Renal cortex interstitium (tissue), 11 donors: Measurements from ENCODE around the gene CAMK1. TPM values are rescaled to one million over a fixed set of nuclear protein-coding genes. Genes with fewer than 3 reads are reported as not detected.

ENCODE experiments used
- DNase-seq, 11 donors: peaks; one replicate each; pipeline ENCODE4 v3.0.0-alpha.2; 2013; ENCODE audit warnings: low read depth in 9 of 11, low spot score in 4 of 11; ENCODE audit errors: extremely low read depth in 1 of 11
- polyA plus RNA-seq, 3 donors: library from polyadenylated mRNA; unstranded; fragments of 120-200 nt; gene quantifications; one replicate each; pipeline ENCODE4 v1.2.1, GENCODE V29; 2013; ENCODE audit not compliant: insufficient read length in 3 of 3

Gene CAMK1
- polyA plus RNA-seq, 3 donors, result 16.0 to 22.6 (median 18.7) TPM

DNA sequence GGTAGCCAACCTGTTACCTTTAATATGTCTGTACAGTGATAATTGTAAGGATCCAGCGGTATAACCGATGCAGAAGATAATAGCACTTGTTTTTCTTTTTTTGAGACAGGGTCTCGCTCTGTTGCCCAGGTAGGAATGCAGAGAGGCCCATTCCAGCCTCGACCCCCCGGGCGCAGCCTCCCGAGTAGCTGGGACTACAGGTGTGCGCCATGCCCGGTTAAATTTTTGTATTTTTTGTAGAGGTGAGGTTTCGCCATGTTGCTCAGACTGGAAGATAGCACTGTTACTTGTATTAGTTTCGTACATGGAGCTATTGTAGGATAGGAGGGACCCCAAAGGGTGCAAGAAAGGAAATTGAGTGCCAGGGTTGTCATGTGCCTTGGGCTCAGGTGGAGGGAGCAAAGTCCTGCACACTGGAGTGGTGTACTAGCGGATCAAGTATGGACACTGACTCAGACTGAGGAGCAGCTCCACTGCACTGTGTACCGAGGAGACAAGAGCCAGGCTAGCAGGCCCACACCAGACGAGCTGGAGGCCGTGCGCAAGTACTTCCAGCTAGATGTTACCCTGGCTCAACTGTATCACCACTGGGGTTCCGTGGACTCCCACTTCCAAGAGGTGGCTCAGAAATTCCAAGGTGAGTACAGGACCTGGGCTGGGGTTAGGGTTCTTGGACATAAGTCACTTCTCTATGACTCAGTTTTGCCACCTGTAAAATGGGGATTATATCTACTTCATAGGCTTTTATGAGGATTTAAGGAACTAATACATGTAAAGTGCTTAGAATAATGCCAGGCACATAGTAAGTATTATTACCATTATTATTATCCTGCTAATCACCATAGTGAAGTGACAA is 19.0 kb downstream of the CAMK1 start:
- DNase-seq, result no peak

DNA sequence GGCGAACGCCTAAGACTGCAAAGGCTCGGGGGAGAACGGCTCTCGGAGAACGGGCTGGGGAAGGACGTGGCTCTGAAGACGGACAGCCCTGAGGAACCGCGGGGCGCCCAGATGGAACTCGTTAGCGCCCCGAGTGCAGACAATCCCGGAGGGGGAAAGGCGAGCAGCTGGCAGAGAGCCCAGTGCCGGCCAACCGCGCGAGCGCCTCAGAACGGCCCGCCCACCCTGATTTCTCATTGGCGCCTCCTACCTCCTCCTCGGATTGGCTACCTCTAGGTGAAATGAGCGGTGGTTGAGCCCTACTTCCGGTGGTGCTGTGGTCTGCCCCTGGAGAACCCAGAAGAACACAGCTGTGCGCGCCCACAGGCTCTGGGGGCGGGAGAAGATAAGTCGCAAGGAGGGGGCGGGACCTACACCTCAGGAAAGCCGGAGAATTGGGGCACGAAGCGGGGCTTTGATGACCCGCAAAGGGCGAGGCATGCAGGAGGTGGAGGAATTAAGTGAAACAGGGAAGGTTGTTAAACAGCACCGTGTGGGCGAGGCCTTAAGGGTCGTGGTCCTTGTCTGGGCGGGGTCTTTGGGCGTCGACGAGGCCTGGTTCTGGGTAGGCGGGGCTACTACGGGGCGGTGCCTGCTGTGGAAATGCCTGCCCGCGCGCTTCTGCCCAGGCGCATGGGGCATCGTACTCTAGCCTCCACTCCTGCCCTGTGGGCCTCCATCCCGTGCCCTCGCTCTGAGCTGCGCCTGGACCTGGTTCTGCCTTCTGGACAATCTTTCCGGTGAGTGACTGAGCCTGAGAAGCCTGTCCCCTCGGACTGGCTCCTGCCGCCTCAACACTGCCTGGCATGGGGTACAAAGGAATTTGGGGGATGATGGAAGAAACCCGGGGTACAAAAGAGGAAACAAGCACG is 19.8 kb downstream of the CAMK1 start, which contains the start of gene OGG1:
Gene OGG1, plus strand, starts transcription at position 308 of the 911 bp plus-strand sequence. Its CDS starts 335 bp downstream, at position 643.
- DNase-seq, result peak; percentile 92 to 98 (median 96)

- DNase-seq, result no peak
Observed at GRCh38 chr3:9749296-9749644, 20.5 kb downstream of the CAMK1 start.

DNA sequence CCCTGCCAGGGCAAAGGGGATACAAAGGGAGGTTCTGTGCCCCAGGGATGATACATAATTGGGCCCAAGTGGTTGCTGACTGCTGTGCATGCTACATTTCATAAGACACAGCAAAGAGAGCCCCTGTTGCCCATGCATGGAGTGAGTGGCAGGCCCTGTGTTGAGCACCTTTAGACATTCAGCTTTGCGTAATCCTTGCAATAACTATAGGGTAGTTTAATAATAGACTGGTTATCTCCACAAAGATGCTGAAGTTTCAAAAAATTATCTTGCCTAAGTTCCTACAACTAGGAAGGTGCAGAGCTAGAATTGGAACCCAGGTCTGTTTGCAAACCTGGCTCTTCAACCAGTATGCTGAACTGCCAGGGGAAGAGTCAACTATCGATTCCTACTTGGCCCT is 21.7 kb downstream of the CAMK1 start:
- no peak for DNase-seq

- no peak for DNase-seq
Observed at GRCh38 chr3:9747267-9747666, 22.5 kb downstream of the CAMK1 start.

DNA sequence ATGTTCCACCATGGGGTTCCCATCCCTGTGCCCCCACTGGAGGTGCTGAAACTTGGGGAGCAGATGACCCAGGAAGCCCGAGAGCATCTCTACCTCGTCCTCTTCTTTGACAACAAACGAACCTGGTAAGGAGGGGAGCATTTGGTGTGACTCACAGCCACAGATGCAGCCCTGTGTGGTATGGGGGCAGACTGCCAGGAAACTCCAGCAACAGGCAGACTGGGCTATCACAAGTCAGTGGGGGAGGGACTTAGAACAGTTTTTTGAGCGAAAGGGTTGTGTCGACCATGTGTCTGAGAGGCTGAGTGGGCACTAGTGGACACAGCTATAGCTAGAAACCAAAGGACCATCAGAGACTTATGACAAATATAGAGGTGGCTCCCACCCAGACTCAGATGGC is 23.4 kb downstream of the CAMK1 start:
- DNase-seq, result no peak

DNA sequence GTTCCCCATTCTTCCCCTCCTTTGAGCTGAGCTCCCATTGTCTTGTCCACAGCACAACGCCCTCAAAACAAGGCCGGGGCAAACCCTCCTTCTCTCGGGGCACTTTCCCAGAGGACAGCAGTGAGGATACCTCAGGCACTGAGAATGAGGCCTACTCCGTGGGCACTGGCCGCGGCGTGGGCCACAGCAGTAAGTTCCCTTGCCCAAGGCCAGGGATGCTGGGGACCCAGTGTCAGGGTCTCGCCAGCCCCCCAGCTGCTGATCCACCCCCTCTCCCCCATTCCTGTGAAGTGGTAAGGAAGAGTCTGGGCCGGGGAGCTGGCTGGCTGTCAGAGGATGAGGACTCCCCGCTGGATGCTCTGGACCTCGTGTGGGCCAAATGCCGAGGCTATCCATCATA is 24.2 kb downstream of the CAMK1 start:
- DNase-seq, result no peak

- DNase-seq, result no peak
Observed at GRCh38 chr3:9744162-9744561, 25.6 kb downstream of the CAMK1 start.

DNA sequence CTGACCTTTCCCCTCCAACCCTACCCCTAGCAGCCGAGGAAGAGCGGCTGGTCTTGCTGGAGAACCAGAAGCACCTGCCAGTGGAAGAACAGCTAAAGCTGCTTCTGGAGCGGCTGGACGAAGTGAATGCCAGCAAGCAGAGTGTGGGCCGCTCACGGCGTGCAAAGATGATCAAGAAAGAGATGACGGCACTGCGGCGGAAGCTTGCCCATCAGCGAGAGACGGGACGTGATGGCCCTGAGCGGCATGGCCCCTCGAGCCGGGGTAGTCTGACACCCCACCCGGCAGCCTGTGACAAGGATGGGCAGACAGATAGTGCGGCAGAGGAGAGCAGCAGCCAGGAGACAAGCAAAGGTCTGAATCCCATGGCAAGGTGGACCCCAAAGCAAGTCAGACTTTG is 26.2 kb downstream of the CAMK1 start:
- DNase-seq, result no peak

DNA sequence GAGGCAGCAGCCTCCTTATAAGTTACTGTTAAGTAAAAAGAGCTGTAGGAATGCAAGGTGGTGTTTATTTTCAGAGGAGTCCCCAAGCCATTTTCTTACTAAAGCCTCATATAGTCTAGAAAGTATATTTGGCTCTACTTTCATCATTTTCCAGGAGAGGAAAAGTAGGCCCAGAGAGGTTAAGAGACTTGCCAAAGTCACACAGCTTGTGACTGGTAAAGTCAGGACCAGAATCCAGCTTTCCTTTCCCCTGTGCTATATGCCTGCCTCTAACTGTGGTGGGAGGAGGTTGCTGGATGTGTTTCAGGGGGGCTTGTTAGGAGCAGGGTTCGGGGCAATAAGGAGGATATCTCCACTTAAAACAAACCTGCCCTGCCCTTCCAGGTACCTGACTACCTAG is 27.2 kb downstream of the CAMK1 start:
- no peak for DNase-seq

DNA sequence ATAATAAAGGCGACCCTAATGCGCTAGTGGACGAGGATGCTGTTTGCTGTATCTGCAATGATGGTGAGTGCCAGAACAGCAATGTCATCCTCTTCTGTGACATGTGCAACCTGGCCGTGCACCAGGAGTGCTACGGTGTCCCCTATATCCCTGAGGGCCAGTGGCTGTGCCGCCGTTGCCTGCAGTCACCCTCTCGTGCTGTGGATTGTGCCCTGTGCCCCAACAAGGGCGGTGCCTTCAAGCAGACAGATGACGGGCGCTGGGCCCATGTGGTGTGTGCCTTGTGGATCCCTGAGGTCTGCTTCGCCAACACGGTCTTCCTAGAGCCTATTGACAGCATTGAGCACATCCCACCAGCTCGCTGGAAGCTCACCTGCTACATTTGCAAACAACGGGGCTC is 30.6 kb downstream of the CAMK1 start:
- no peak for DNase-seq

DNA sequence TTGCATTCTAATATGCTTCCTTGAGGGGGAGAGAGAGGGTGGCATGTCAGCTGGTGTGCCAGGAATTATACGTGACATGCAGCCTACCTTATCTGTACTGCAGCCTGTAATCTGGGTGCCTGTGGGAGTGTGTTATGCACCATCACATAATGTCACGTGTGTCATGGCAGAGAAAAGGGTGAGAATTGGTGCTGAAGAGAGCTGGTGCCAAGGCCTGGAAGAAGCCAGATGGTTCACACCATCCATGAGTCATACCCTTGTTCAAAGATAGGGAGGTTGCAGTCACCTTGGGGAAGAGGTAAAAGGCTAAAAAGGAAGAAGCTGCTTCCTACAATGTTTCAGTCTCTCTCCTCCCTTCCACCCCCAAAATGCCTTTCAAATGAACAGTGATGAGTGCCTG is 32.9 kb downstream of the CAMK1 start:
- DNase-seq, result no peak

DNA sequence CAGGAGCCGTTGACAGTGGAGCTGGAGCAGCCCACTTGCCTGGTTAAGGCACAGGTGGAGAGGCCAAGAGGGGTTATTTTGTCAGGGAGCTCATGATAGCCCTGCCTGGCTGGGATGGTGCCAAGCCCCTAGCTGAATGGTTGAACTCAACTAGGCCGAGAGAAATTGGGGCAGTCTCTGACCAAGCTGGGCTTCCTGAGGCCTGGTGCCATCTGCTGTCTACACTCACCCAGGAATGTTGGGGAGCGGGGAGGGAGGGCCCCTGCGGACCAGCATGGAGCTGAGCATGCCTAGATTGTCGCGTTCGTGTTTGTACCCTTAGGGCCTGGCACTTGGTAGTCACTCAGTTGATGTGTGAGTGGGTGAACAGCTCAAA is 37.0 kb downstream of the CAMK1 start:
- DNase-seq, result no peak

- no peak for DNase-seq
Observed at GRCh38 chr3:9732080-9732739, 37.5 kb downstream of the CAMK1 start.

DNA sequence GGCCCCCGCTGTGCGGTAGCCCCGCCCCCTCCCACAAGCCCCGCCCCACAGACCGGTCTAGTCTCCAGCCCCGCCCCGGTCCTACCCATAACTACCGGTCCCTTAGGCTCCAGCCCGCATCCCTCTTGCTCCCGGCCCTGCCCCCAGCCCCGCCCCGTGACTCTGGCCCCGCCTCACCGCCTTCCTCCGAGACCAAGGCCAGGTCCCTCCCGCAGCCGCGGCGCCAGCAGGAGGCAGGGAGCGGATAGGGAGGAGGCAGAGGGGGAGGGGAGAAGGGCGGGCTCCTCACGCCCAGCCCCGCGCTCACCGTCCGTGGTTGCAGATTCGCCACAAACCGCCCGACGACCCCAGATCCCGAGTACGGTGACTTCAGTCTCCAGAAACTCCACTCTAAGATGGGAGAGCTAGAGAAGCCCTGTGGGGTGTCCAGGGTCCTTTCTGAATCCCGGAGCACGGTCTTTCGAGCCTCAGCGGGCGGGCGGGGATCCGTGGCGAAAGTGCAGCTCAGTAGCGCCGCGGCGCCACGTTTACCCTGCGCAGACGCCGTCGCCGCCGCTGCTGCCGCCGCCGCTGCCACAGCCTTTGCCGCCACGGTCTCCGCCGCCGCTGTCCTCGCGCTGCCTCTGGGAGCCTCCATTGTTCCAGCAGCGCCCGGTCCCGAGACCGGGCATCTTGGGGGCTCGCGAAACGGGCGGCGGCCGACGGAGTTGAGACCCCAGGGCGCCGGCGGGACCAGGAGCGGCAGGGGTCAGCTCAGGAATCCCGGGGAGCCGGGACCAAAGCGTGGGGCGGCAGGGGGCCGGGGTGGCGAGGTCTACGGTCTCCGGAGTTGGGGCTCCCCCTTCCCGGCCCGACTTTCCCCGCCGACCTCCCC is 38.3 kb downstream of the CAMK1 start, which contains the start of gene BRPF1:
Gene BRPF1, plus strand, starts transcription at position 530 of the 874 bp plus-strand sequence. CDS start 2,406 bp downstream, outside the sequence.
- DNase-seq, result peak; percentile 95 to 99 (median 98)

DNA sequence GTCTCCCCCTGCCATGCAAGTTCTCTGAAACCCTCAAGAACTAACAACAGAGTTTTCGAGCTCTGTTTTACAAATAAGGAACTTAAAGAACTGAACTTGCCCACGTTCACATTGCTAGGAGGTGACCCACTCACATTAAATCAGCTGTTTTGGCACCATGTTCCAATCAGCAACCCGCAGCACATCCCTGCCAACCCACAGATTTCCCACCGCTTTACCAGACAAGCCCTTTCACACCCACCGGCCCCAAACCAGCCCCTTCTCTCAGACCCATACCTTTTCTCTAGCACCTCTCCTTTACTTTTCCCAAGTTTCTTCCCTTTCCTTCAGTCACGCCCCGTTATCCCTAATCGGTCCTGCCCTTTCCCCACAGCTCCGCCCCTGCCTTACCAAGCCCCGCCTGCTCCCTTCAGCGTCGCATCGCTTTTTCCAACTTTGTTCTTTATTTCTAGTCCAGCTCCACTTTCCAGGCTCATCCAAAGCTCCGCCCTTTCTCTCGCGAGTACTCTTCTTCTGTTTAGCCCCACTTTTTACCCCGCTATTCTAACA is 39.0 kb downstream of the CAMK1 start:
- DNase-seq, result peak in 1 of 11 donors; percentile 38

DNA sequence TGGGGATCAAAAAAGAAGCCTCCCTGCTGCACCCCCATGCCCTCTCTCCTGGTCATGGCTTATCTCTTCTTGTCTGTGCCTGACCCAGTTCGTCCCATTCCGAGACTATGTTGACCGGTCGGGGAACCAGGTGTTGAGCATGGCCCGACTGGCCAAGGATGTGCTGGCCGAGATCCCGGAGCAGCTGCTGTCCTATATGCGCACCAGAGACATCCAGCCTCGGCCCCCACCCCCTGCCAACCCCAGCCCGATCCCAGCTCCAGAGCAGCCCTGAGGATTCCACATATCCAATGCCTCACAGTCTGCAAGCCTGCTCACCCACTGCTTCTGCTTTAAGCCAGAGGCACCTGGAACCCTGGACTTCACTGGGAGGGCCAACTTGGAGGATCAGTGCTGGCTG is 40.3 kb downstream of the CAMK1 start:
- DNase-seq, result no peak

DNA sequence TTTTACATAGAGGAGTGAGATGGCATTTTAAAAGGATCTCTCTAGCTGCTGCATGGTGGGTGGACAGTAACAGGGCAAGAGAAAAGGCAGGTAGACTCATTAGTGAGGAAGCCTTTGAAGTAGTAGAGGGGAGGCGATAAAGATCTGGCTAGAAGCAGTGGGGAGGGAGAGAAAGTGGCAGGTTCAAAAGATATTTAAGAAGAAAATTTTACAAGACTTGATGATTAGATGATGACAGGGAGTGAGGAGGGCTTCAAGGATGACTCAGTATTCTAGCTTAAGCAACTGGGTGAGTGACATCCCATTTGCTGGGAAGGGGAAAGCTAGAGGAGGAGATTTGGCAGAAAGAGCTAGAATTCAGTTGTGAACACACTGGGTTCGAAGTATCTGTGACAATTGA is 42.0 kb downstream of the CAMK1 start:
- no peak for DNase-seq
